HepG2 (cell line): ENCODE results near the gene SDE2. TPM values are rescaled to one million over a fixed set of nuclear protein-coding genes. Genes with fewer than 3 reads are reported as not detected.

ENCODE experiments used
- ATAC-seq: fragments of 200-7000 bp; cut with Tn5 transposase; 3 replicates; pipeline ENCODE4 v1.9.1; 2020; ENCODE audit warnings: mild to moderate bottlenecking, moderate library complexity
- BruUV-seq: library from RNA; stranded (reverse); fragments of 400-500 nt; replicated peaks from 2 replicates; lab custom pipeline; 2021; lab: Mats Ljungman, UMichigan
- CTCF ChIA-PET: fragments of 300-600 bp; formaldehyde crosslinking; extraction: SDS; loops from one replicate; lab custom pipeline; 2021; ENCODE audit warnings: low total read pairs, inconsistent platforms, low intra/inter-chr PET ratio; lab: Yijun Ruan, JAX
- POLR2A ChIA-PET: fragments of 350-600 bp; sonication (Branson Sonifier 250); formaldehyde crosslinking; loops from one replicate; lab custom pipeline; 2020; ENCODE audit warnings: antibody characterized with exemption, inconsistent platforms; lab: Yijun Ruan, JAX
- DNase-seq: peaks from one replicate; pipeline ENCODE4 v3.0.0-alpha.2; 2015; ENCODE audit warnings: low spot score
- FAIRE-seq: peaks from 3 replicates; lab custom pipeline; 2011; peaks lifted over from hg19 to GRCh38; lab: Jason Lieb, UNC
- H2AFZ ChIP-seq: one replicate; pipeline ENCODE4 v1.6.1; 2011; ENCODE audit warnings: low read length, inconsistent platforms
- H3K27ac ChIP-seq: fragments of 300-600 bp; 3 replicates; pipeline ENCODE4 v1.8.0; 2011; ENCODE audit warnings: mixed run types, mild to moderate bottlenecking, mixed read lengths, low read length, inconsistent platforms; ENCODE audit not compliant: insufficient read depth; ENCODE audit errors: extremely low read length
- H3K27me3 ChIP-seq, 2 experiments: fragments of 200-600 bp in 1 of 2; 2 replicates in 1 of 2; 3 replicates in 1 of 2; pipeline versions ENCODE4 v1.6.0 to v1.8.0; 2011; ENCODE audit warnings: low read length in 2 of 2, mild to moderate bottlenecking in 2 of 2, moderate library complexity in 2 of 2, inconsistent platforms in 1 of 2; ENCODE audit not compliant: insufficient read depth in 2 of 2, control insufficient read depth in 1 of 2
- H3K36me3 ChIP-seq, 2 experiments: fragments of 200-600 bp in 1 of 2; replicated peaks in 1 of 2; 2 replicates in 1 of 2; 3 replicates in 1 of 2; pipeline versions ENCODE4 v1.5.1 to v1.8.0; 2011; ENCODE audit warnings: low read length in 2 of 2, inconsistent platforms in 1 of 2; ENCODE audit not compliant: insufficient read depth in 2 of 2, control insufficient read depth in 1 of 2
- H3K4me1 ChIP-seq: 2 replicates; pipeline ENCODE4 v1.5.1; 2012; ENCODE audit warnings: low read length, inconsistent platforms; ENCODE audit not compliant: insufficient read depth
- H3K4me2 ChIP-seq: 2 replicates; pipeline ENCODE4 v1.6.0; 2011; ENCODE audit warnings: low read depth, low read length, inconsistent platforms
- H3K4me3 ChIP-seq, 3 experiments: fragments of 200-600 bp in 1 of 3; sonication (generic), shearing (Covaris generic) in 1 of 3; replicated peaks in 1 of 3; 2 replicates each; pipeline ENCODE4 v1.5.1; 2011 to 2016; ENCODE audit warnings: low read length in 3 of 3, inconsistent platforms in 2 of 3, low read depth in 2 of 3, mild to moderate bottlenecking in 2 of 3, control low read depth in 1 of 3, mixed read lengths in 1 of 3; ENCODE audit not compliant: insufficient read depth in 1 of 3
- H3K79me2 ChIP-seq: one replicate; pipeline ENCODE4 v1.6.1; 2011; ENCODE audit warnings: low read length, inconsistent platforms; ENCODE audit not compliant: insufficient read depth
- H3K9ac ChIP-seq: 2 replicates; pipeline ENCODE4 v1.6.0; 2011; ENCODE audit warnings: mild to moderate bottlenecking, low read depth, low read length, inconsistent platforms; ENCODE audit not compliant: insufficient read depth
- H3K9me3 ChIP-seq: 2 replicates; pipeline ENCODE4 v1.5.1; 2012; ENCODE audit warnings: mild to moderate bottlenecking, low read length
- H4K20me1 ChIP-seq: 2 replicates; pipeline ENCODE4 v1.6.0; 2011; ENCODE audit warnings: inconsistent platforms, mild to moderate bottlenecking, low read length, moderate library complexity; ENCODE audit not compliant: insufficient read depth
- HNF4A ChIP-seq: sonication (generic); formaldehyde crosslinking; IDR thresholded peaks from 2 replicates; pipeline ENCODE4 v1.4.0; 2020; ENCODE audit warnings: missing genetic modification reagents
- SAP130 ChIP-seq: IDR thresholded peaks from 2 replicates; pipeline ENCODE4 v1.6.1; 2016; ENCODE audit warnings: low read depth
- SMAD1 ChIP-seq: sonication (generic); formaldehyde crosslinking; IDR thresholded peaks from 2 replicates; pipeline ENCODE4 v1.4.0; 2020; ENCODE audit warnings: missing genetic modification reagents, low read depth, mild to moderate bottlenecking, borderline replicate concordance
- ZNF317 ChIP-seq: sonication (generic); formaldehyde crosslinking; IDR thresholded peaks from 2 replicates; pipeline ENCODE4 v1.5.0; 2020; ENCODE audit warnings: mild to moderate bottlenecking, missing genetic modification reagents
- WGBS: methylation state at CpG from one replicate; pipeline ENCODE4 v1.1.6; 2017; ENCODE audit warnings: low lambda C conversion rate; 5-methylcytosine and 5-hydroxymethylcytosine counted together
- in situ Hi-C: cut with HindIII; loops from 2 replicates; pipeline ENCODE4 v1.10.0; 2017; ENCODE audit warnings: low pct_unique_long_range_greater_than_20kb; ENCODE audit not compliant: extremely low pct_ligation_motif_present
- intact Hi-C: fragments of 100-400 bp; cut with micrococcal nuclease; formaldehyde crosslinking; loops from one replicate; pipeline ENCODE4 v1.10.0; 2022; ENCODE audit not compliant: unreplicated experiment
- polyA plus RNA-seq, 8 experiments: library from polyadenylated mRNA; depleted of rRNA in 3 of 8; stranded (reverse) in 7 of 8; unstranded in 1 of 8; fragments of >200 nt; fragmentation: Illumina TruSeq in 4 of 8; extraction: Trizol in 4 of 8; gene quantifications; 2 replicates each; pipeline versions ENCODE4 v1.2.1 to v1.2.3, GENCODE V29; 2011 to 2016; ENCODE audit warnings: low read depth in 4 of 8, missing spikeins in 1 of 8, mixed read lengths in 1 of 8; ENCODE audit not compliant: insufficient read depth in 1 of 8
- total RNA-seq, 5 experiments: library from RNA; depleted of rRNA; stranded (reverse); fragments of >200 nt; fragmentation: Illumina TruSeq; extraction: Trizol; gene quantifications; 2 replicates each; pipeline ENCODE4 v1.2.3, GENCODE V29; 2016; ENCODE audit warnings: low read depth in 1 of 5
- TF ChIP-seq, protein P1 (sequence below): fragments of 450-650 bp; IDR thresholded peaks from 2 replicates; pipeline ENCODE4 v1.6.1; 2017
- TF ChIP-seq, protein P2 (sequence below): fragments of 450-650 bp; IDR thresholded peaks from 2 replicates; pipeline ENCODE4 v1.6.1; 2016

The SDE2 gene
- total and polyA plus RNA-seq, 2 of the 13 experiments (the other 11 are each of a cell fraction or from before 2014, with no cell fraction given) = 10.8 to 19.6 TPM

DNA sequence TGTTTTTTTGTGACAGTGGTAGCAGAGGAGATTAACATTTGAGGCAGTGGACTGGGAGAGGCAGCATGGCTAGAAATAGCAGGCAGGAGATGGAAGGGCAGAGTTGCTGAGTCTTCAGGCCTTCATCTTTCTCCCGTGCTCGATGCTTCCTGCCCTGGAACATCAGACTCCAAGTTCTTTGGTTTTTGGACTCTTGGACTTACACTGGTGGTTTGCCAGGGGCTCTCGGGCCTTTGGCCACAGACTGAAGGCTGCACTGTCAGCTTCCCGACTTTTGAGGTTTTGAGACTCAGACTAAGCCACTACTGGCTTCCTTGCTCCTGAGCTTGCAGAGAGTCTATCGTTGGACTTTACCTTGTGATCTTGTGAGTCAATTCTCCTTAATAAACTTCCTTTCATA lies 33.9 kb downstream of the SDE2 start:
- no peak overlapping the region for H3K27ac ChIP-seq
- no peak overlapping the region for H2AFZ ChIP-seq
- intact Hi-C loops (no loop called here), in situ Hi-C loops (loop anchor here (25.0 kb wide), 1 partner anchor 653 kb away; no protein-coding TSS in a partner anchor)
- POLR2A ChIA-PET = no interaction called here
- no peak for TF ChIP-seq SMAD1 (CRISPR knock-in tag)
- TF ChIP-seq, protein P1, sequence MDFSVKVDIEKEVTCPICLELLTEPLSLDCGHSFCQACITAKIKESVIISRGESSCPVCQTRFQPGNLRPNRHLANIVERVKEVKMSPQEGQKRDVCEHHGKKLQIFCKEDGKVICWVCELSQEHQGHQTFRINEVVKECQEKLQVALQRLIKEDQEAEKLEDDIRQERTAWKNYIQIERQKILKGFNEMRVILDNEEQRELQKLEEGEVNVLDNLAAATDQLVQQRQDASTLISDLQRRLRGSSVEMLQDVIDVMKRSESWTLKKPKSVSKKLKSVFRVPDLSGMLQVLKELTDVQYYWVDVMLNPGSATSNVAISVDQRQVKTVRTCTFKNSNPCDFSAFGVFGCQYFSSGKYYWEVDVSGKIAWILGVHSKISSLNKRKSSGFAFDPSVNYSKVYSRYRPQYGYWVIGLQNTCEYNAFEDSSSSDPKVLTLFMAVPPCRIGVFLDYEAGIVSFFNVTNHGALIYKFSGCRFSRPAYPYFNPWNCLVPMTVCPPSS = no peak
- no peak for TF ChIP-seq SAP130
- TF ChIP-seq HNF4A (CRISPR knock-in tag) = peak; percentile 19; the same call in 1 of the 2 replicates
- ATAC-seq (no peak), FAIRE-seq (no peak), DNase-seq (no peak)
- H3K4me2 ChIP-seq = peak overlapping the region; percentile 36; the same call in 1 of the 2 replicates
- WGBS = 10% methylated on average over 5 of the region's 5 CpGs
- CTCF ChIA-PET = no interaction called here
- H3K4me1 ChIP-seq = peaks cover 11% of the 10 kb centered on the region
- no TSS peak for BruUV-seq
- no peaks in the 10 kb centered on the region for H3K79me2 ChIP-seq
- H3K4me3 ChIP-seq = no peak overlapping the region
- H3K36me3 ChIP-seq = no peaks in the 10 kb centered on the region
- H3K9me3 ChIP-seq = no peaks in the 10 kb centered on the region
- H3K9ac ChIP-seq = no peak overlapping the region
- H4K20me1 ChIP-seq = no peaks in the 10 kb centered on the region
- no peaks in the 10 kb centered on the region; a peak in 2 of 5 replicates for H3K27me3 ChIP-seq

DNA sequence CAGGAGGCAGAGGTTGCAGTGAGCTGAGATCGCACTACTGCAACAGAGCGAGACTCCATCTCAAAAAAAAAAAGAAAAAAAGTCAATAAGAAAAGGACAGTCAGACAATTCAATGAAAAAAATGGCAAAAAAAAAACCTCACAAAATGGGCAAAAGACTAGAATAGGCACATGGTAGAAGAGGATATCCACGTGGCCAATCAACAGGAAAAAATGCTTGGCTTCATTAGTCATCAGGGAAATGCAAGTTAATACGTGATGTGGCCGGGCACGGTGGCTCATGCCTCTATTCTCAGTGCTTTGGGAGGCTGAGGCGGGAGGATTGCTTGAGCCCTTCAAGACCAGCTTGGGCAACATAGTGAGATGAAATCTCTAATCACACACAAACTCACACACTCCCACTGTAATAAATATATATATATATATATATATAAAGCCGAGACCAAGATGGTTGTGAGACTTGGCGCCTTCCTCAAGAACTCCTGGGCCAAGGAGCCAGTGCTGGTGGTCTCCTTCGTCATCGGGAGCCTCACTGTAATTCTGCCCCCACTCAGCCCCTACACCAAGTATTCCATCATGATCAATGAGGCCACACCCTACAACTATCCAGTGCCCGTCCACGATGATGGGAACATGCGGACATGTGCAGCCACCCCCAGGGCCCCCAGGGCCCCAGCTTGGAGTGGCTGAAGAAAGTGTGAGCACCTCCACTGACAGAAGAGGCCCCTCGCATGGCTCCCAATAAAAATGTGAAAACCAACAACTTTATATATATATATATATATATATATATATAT lies 35.2 kb downstream of the SDE2 start:
- DNase-seq = no peak
- no peak for ATAC-seq
- CTCF ChIA-PET = no interaction called here
- Histone ChIP-seq H3K36me3 (no peaks in the 10 kb centered on the region), H3K4me3 (no peak overlapping the region), H3K9ac (no peak overlapping the region), H3K4me2 (no peak overlapping the region), H3K9me3 (no peaks in the 10 kb centered on the region), H3K27me3 (no peaks in the 10 kb centered on the region; a peak in 2 of 5 replicates), H4K20me1 (no peaks in the 10 kb centered on the region), H2AFZ (no peak overlapping the region), H3K27ac (no peak overlapping the region), H3K4me1 (peaks cover 11% of the 10 kb centered on the region), H3K79me2 (no peaks in the 10 kb centered on the region)
- in situ Hi-C loops = loop anchor here (25.0 kb wide), 1 partner anchor 652 kb away; no protein-coding TSS in a partner anchor
- FAIRE-seq = no peak
- no TSS peak for BruUV-seq
- POLR2A ChIA-PET = no interaction called here
- 65% methylated on average over 15 of the region's 15 CpGs for WGBS
- intact Hi-C loops = loop anchor here (2.0 kb wide), 1 partner anchor 13 kb away; no protein-coding TSS in a partner anchor
- no peak for TF ChIP-seq ZNF317 (CRISPR knock-in tag)
- TF ChIP-seq, protein P2, sequence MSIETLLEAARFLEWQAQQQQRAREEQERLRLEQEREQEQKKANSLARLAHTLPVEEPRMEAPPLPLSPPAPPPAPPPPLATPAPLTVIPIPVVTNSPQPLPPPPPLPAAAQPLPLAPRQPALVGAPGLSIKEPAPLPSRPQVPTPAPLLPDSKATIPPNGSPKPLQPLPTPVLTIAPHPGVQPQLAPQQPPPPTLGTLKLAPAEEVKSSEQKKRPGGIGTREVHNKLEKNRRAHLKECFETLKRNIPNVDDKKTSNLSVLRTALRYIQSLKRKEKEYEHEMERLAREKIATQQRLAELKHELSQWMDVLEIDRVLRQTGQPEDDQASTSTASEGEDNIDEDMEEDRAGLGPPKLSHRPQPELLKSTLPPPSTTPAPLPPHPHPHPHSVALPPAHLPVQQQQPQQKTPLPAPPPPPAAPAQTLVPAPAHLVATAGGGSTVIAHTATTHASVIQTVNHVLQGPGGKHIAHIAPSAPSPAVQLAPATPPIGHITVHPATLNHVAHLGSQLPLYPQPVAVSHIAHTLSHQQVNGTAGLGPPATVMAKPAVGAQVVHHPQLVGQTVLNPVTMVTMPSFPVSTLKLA = peak; percentile 100
